GM19023 (cell line): ENCODE results near the gene GALR2.

ENCODE experiments used
- ATAC-seq: cut with Tn5 transposase; IDR thresholded peaks from one replicate; pipeline ENCODE4 v1.9.1; 2021; ENCODE audit warnings: mild to moderate bottlenecking, moderate library complexity; ENCODE audit not compliant: unreplicated experiment

The GALR2 gene

GRCh38 chr17:76092526-76093413 is 18.2 kb downstream of the GALR2 start:
- ATAC-seq: no peak

GRCh38 chr17:76094046-76094445 is 19.5 kb downstream of the GALR2 start:
- ATAC-seq: no peak

DNA sequence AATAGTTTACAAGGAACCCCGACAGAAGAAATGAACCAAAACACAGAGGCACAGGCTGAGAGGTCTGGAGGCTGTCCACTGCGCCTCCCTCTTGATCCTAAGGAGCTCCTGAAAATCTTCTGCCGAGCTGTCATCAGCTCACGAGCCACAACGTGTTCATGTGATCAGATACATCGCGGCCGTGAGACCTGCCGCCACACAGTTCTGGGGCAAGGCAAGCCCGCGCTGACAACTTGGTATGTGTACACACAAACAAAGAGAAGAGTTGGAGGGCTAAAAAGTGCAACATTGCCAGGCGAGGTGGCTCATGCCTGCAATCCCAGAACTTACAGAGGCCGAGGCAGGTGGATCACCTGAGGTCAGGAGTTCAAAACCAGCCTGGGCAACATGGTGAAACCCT is 21.4 kb downstream of the GALR2 start:
- ATAC-seq: no peak

DNA sequence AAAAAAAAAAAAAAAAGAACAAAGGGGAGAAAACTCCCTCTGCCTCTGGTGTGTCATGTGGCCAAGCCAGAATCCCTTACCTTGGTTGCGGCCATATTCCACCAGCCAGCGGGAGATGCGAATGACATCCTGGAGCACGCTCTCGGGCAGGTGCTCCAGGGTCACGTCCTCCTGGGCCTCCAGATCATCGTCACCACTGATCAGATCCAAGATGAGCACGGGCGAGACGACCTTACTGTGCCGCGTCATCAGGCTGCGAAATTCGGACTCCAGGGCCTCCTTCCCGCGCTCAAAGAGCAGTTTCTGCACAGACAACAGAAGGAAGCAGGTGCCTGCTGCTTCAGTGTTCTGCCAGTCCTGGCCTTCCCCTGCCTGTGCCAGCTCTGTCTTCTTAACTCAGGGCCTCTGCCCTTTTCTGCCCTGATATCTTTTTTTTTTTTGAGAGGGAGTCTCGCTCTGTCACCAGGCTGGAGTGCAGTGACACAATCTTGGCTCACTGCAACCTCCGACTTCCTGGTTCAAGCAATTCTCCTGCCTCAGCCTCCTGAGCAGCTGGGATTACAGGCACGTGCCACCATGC is 23.2 kb downstream of the GALR2 start:
- ATAC-seq: no peak

DNA sequence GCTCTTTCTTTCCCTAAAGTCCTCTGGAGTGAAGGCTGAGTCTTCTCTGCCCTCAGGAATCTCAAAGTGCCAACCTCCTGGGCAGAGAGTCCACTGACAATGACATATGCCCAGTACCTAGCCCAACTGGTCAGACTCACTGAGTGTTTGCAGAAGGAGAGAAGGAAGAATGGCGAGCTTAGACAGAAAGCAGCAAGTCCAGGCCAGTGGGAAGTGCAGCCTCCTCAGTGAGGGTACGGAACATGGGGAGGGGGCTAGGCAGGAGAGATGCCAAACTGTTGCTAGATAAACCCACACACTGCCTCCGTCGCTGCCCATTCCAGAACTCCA is 28.3 kb downstream of the GALR2 start:
- ATAC-seq: no peak

GRCh38 chr17:76103274-76104139 is 28.9 kb downstream of the GALR2 start, which contains the start of gene EXOC7:
TSS of gene EXOC7 (minus strand) at chr17:76103787. CDS start at chr17:76103692, 95 bp downstream.
- ATAC-seq: peak; percentile 74

DNA sequence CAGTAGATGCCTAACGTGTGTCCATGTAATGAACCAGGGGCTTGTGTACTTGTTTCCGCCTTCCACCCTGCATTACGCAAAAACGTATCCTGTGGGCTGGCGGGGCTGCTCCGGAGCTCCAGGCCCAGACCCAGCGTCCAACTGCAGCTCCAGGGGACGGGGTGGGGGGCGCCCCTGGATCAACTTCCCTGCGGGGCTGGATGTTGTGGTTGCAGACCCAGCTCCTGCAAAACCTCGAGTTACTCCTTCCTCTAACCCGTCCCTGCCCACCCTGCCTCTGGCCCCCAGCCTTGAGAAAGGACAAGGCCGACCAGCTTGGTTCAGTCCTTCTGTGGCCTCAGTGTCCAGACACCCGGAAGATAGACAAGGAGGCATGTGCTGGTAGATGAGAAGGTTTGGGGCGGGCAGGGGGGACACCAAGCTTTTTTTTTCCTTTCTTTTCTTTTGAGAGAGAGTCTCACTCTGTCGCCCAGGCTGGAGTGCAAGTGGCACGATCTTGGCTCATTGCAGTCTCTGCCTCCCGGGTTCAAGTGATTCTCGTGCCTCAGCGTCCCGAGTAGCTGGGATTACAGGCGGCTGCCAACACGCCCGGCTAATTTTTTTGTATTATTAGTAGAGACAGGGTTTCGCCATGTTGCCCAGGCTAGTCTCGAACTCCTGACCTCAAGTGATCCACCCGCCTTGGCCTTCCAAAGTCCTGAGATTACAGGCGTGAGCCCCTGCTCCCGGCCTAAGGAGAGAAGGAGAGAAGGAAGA is 29.7 kb downstream of the GALR2 start:
- ATAC-seq: no peak

DNA sequence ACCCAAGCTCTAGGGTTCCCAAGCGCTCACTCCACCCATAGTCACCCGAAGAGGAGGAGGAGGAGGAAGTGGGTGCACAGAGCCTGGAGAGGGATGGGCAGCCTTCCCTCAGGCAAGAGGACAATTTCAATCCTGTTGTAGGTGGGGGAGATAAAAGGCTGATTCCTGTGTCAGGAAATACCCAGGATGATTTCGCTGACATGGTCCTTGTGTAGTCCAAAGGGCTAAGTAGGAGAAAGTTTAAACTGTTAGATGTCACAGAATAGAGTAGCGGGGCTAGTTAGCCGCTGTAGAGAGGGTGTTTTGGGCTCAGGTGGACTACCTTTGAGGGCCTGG is 30.3 kb downstream of the GALR2 start:
- ATAC-seq: no peak

GRCh38 chr17:76106703-76107102 is 32.1 kb downstream of the GALR2 start:
- no peak for ATAC-seq

DNA sequence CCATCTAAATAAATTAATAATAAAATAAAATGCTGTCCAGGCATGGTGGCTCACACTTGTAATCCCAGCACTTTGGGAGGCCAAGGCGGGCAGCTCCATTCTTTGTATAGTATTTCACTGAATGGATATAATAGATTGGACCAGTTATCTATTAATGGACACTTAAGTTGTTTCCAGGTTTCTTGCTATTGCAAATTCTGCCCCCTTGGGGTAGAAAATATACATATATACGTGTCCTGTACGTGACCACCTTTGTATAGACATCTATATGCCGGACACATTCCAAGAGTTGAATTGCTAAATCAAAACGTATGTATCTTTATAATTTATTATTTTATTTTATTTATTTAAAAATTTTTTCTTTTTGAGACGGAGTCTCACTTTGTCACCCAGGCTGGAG is 32.9 kb downstream of the GALR2 start:
- no peak for ATAC-seq

- ATAC-seq: no peak
Measured at GRCh38 chr17:76111956-76112355, 37.4 kb downstream of the GALR2 start.

- ATAC-seq: no peak
Measured at GRCh38 chr17:76115138-76115754, 40.7 kb downstream of the GALR2 start.

- no peak for ATAC-seq
Measured at GRCh38 chr17:76119409-76120371, 45.1 kb downstream of the GALR2 start.

DNA sequence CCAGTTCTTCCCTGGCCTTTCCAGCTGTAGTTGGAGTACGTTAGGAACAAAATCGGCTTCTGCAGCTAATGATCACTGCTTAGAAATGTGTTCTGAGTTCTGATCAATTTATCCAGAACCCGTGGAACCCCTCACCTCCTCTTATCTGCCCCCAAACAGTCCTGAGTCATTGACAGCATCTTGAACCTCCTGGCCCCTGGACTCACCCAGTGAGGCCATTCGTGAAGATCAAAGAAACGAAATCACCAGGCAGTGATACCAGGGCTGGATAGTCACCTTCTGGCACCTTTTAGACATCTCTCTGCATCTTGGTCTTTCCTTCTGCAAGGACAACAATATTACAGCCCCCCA is 46.1 kb downstream of the GALR2 start:
- ATAC-seq: no peak

DNA sequence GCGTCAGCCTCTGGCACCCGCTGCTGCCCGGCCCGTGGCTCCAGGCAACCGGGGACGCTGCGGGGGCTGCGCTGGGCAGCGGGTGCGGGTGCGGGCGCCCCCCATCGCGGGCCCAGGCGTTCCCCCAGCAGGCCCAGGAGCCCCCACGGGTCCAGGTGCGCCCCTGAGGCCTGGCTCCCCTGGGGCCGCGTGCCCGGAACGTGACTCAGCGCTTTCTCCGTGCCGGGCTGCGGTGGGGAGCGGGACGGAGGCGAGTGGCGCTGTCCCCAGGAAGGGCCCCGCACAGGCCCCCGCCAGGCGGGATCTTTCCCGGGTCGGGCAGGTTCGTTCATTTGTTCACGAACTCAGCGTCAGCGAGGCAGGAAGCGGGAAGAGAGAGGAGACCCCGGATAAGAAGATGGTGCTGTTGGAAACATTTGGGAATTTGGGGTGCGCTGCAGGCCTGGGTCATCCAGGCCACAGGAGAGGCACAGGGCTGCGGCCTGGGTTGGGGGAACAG is 47.4 kb downstream of the GALR2 start:
- ATAC-seq: no peak

GRCh38 chr17:76122431-76123190 is 48.0 kb downstream of the GALR2 start:
- ATAC-seq: no peak

DNA sequence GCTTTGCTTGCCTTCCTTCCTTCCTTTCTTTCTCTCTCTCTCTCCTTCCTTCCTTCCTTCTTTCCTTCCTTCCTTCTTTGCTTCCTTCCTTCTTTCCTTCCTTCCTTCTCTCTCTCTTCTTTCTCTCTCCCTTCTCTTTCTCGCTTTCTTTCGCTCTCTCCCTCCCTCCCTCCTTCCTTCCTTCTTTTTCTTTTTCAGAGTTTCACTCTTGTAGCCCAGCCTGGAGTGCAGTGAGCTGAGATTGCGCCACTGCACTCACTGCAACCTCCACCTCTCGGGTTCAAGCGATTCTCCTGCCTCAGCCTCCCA is 48.6 kb downstream of the GALR2 start:
- ATAC-seq: no peak

- no peak for ATAC-seq
Measured at GRCh38 chr17:76123749-76124581, 49.4 kb downstream of the GALR2 start.
